SU-DHL-6 (cell line): ENCODE measurements around the gene ADARB2.
"Not testable (repeated sequence)": the region's sequence is repeated elsewhere in the genome, so short reads cannot be mapped to it uniquely, and the experiment has no call there.

Source experiments
- H2AFZ ChIP-seq: fragments of 200-600 bp; sonication (generic); 2 replicates; pipeline ENCODE4 v1.6.1; 2014; ENCODE audit warnings: low read depth, mild to moderate bottlenecking, moderate library complexity, mixed read lengths, antibody characterized with exemption, low read length; ENCODE audit not compliant: severe bottlenecking
- H3F3A ChIP-seq: fragments of 200-600 bp; shearing (Covaris generic); 2 replicates; pipeline ENCODE4 v1.6.0; 2016; ENCODE audit warnings: antibody characterized with exemption, mild to moderate bottlenecking; ENCODE audit not compliant: insufficient read depth
- H3K27ac ChIP-seq: fragments of 200-600 bp; sonication (generic); 2 replicates; pipeline ENCODE4 v1.5.1; 2016; ENCODE audit warnings: low read depth, mild to moderate bottlenecking, low read length, moderate library complexity, mixed read lengths
- H3K27me3 ChIP-seq: fragments of 200-600 bp; sonication (generic), shearing (Covaris generic); 2 replicates; pipeline ENCODE4 v1.6.0; 2014; ENCODE audit warnings: mild to moderate bottlenecking, low read length
- H3K36me3 ChIP-seq: fragments of 200-600 bp; sonication (generic); 2 replicates; pipeline ENCODE4 v1.6.1; 2014; ENCODE audit warnings: mild to moderate bottlenecking, low read length, mixed read lengths
- H3K4me2 ChIP-seq: fragments of 300-600, 200-600 bp; shearing (Covaris generic), sonication (generic); 2 replicates; pipeline ENCODE4 v1.6.0; 2014; ENCODE audit warnings: low read length, low read depth, mild to moderate bottlenecking; ENCODE audit not compliant: poor library complexity, severe bottlenecking
- H3K4me3 ChIP-seq: fragments of 200-600 bp; sonication (generic); 2 replicates; pipeline ENCODE4 v1.5.1; 2014; ENCODE audit warnings: antibody characterized with exemption, low read length, mild to moderate bottlenecking, mixed read lengths; ENCODE audit not compliant: insufficient read depth, poor library complexity, severe bottlenecking
- H3K79me2 ChIP-seq: fragments of 200-600 bp; sonication (generic); 2 replicates; pipeline ENCODE4 v1.6.1; 2014; ENCODE audit warnings: mild to moderate bottlenecking, low read length, moderate library complexity; ENCODE audit not compliant: insufficient read depth
- H3K9ac ChIP-seq: fragments of 200-600 bp; sonication (generic); 2 replicates; pipeline ENCODE4 v1.7.0; 2014; ENCODE audit warnings: mild to moderate bottlenecking, low read length
- H3K9me2 ChIP-seq: fragments of 200-600 bp; sonication (generic); replicated peaks from 2 replicates; pipeline ENCODE4 v1.6.1; 2014; ENCODE audit warnings: low read length; ENCODE audit not compliant: insufficient read depth
- H3K9me3 ChIP-seq: fragments of 200-600 bp; sonication (generic); 2 replicates; pipeline ENCODE4 v1.6.1; 2014; ENCODE audit warnings: low read length, mixed read lengths; ENCODE audit not compliant: insufficient read depth
- H4K20me1 ChIP-seq: fragments of 200-600 bp; sonication (generic); 2 replicates; pipeline ENCODE4 v1.6.1; 2014; ENCODE audit warnings: low read depth, mild to moderate bottlenecking, antibody characterized with exemption, low read length, moderate library complexity, mixed read lengths
- EZH2phosphoT487 ChIP-seq: fragments of 200-600 bp; sonication (generic), shearing (Covaris generic); conservative IDR thresholded peaks from 2 replicates; pipeline ENCODE4 v1.6.1; 2018; ENCODE audit warnings: mild to moderate bottlenecking, antibody characterized with exemption, low read length, moderate library complexity, mixed read lengths
- TF ChIP-seq, protein P1 (sequence below): fragments of 200-600 bp; sonication (generic); IDR thresholded peaks from one replicate; pipeline ENCODE4 v1.5.1; 2017; ENCODE audit warnings: antibody characterized with exemption, mild to moderate bottlenecking, low read length, moderate library complexity; ENCODE audit not compliant: insufficient read depth, poor library complexity, severe bottlenecking

Gene ADARB2

DNA sequence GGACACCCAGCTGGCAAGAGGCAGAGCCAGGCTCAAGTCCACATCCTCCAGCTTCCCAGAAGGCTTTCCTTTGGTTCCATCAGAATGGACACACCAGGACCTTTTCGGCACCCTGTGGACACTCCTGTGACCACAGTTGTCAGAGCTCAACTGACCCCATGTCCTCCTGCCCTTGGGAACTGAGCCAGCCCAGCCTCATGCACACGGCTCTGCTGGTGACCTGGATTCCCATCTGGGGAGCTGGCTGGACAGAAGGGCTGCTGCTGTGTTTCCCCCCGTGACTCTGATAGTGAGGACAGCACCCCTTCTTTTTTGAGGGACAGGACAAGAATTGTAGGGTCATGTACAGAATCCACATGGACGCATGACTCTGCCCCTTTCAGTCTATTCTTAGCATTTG lies 392.0 kb downstream of the ADARB2 start:
- Histone ChIP-seq H3K9me2 (no peaks in the 10 kb centered on the region), H3K4me2 (no peak overlapping the region), H3K9me3 (no peaks in the 10 kb centered on the region), H3K27me3 (no peaks in the 10 kb centered on the region), H3K79me2 (no peaks in the 10 kb centered on the region), H3K27ac (no peak overlapping the region), H3F3A (no peaks in the 10 kb centered on the region), H3K9ac (no peak overlapping the region), H4K20me1 (no peaks in the 10 kb centered on the region), H2AFZ (no peak overlapping the region), H3K36me3 (no peaks in the 10 kb centered on the region), H3K4me3 (no peak overlapping the region)
- no peak for TF ChIP-seq EZH2phosphoT487
- TF ChIP-seq, protein P1, sequence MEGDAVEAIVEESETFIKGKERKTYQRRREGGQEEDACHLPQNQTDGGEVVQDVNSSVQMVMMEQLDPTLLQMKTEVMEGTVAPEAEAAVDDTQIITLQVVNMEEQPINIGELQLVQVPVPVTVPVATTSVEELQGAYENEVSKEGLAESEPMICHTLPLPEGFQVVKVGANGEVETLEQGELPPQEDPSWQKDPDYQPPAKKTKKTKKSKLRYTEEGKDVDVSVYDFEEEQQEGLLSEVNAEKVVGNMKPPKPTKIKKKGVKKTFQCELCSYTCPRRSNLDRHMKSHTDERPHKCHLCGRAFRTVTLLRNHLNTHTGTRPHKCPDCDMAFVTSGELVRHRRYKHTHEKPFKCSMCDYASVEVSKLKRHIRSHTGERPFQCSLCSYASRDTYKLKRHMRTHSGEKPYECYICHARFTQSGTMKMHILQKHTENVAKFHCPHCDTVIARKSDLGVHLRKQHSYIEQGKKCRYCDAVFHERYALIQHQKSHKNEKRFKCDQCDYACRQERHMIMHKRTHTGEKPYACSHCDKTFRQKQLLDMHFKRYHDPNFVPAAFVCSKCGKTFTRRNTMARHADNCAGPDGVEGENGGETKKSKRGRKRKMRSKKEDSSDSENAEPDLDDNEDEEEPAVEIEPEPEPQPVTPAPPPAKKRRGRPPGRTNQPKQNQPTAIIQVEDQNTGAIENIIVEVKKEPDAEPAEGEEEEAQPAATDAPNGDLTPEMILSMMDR = no peak

GRCh38 chr10:1344846-1345245 lies 392.5 kb downstream of the ADARB2 start:
- no peaks in the 10 kb centered on the region for H3K9me3 ChIP-seq
- no peaks in the 10 kb centered on the region for H4K20me1 ChIP-seq
- no peaks in the 10 kb centered on the region for H3K27me3 ChIP-seq
- H3K9me2 ChIP-seq = no peaks in the 10 kb centered on the region
- H3K9ac ChIP-seq = no peak overlapping the region
- no peaks in the 10 kb centered on the region for H3K79me2 ChIP-seq
- no peak overlapping the region for H3K4me3 ChIP-seq
- no peak for TF ChIP-seq EZH2phosphoT487
- TF ChIP-seq, protein P1 = no peak
- no peak overlapping the region for H3K27ac ChIP-seq
- no peaks in the 10 kb centered on the region for H3F3A ChIP-seq
- H2AFZ ChIP-seq = no peak overlapping the region
- H3K36me3 ChIP-seq = no peaks in the 10 kb centered on the region
- H3K4me2 ChIP-seq = no peak overlapping the region

DNA sequence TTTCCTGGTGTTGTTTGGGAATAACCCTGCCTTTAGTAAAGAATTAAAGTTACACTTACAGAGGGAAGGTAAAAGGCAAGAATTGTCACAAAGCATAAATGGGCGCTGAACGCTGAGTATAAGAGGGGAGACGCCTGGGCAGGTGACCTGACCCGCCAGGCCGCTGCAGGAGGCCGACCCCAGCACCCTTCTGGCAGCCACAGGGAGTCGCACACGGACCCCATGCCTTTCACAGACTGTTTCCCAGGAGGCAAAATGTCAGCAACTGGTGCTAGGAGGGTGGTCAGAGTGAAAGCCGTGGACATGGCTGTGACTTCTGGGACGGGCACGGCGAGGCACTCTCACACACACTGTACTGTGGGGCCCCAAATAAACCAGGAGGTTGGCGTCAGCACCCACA lies 392.9 kb downstream of the ADARB2 start:
- H3F3A ChIP-seq = no peaks in the 10 kb centered on the region
- H3K4me2 ChIP-seq = no peak overlapping the region
- no peaks in the 10 kb centered on the region for H3K9me2 ChIP-seq
- no peaks in the 10 kb centered on the region for H3K27me3 ChIP-seq
- no peak overlapping the region for H3K4me3 ChIP-seq
- no peak overlapping the region for H3K9ac ChIP-seq
- H3K27ac ChIP-seq = no peak overlapping the region
- TF ChIP-seq, protein P1 = no peak
- no peak for TF ChIP-seq EZH2phosphoT487
- no peaks in the 10 kb centered on the region for H3K9me3 ChIP-seq
- H4K20me1 ChIP-seq = no peaks in the 10 kb centered on the region
- H3K79me2 ChIP-seq = no peaks in the 10 kb centered on the region
- H3K36me3 ChIP-seq = no peaks in the 10 kb centered on the region
- H2AFZ ChIP-seq = no peak overlapping the region

GRCh38 chr10:1343176-1343575 lies 394.1 kb downstream of the ADARB2 start:
- no peak overlapping the region for H2AFZ ChIP-seq
- no peaks in the 10 kb centered on the region for H3K79me2 ChIP-seq
- H3K4me3 ChIP-seq = no peak overlapping the region
- TF ChIP-seq EZH2phosphoT487 = no peak
- TF ChIP-seq, protein P1 = no peak
- H4K20me1 ChIP-seq = no peaks in the 10 kb centered on the region
- no peaks in the 10 kb centered on the region for H3K27me3 ChIP-seq
- H3K4me2 ChIP-seq = no peak overlapping the region
- H3K9me2 ChIP-seq = no peaks in the 10 kb centered on the region
- no peak overlapping the region for H3K9ac ChIP-seq
- H3K27ac ChIP-seq = no peak overlapping the region
- no peaks in the 10 kb centered on the region for H3F3A ChIP-seq
- H3K9me3 ChIP-seq = no peaks in the 10 kb centered on the region
- no peaks in the 10 kb centered on the region for H3K36me3 ChIP-seq

- not testable (repeated sequence) for H2AFZ ChIP-seq, H3K27ac ChIP-seq, H3K4me2 ChIP-seq, H3K9me2 ChIP-seq, H3K27me3 ChIP-seq, H4K20me1 ChIP-seq, H3K36me3 ChIP-seq, H3K9me3 ChIP-seq, H3K4me3 ChIP-seq, H3K9ac ChIP-seq, H3F3A ChIP-seq, H3K79me2 ChIP-seq
Observed at GRCh38 chr10:1341052-1341451, 396.3 kb downstream of the ADARB2 start.
